Activated CD4-positive, alpha-beta memory T cell treated with anti-CD3 and anti-CD28 coated beads for 36 hours (primary cell): ENCODE data around the gene MRTO4. TPM values are rescaled to one million over a fixed set of nuclear protein-coding genes. Genes with fewer than 3 reads are reported as not detected.
A peak's percentile ranks its signal among the peaks of the same experiment; 100 is the strongest.
"Not testable (repeated sequence)": the region's sequence is repeated elsewhere in the genome, so short reads cannot be mapped to it uniquely, and the experiment has no call there.

Experiments used
- CTCF ChIA-PET: fragments of 350-600 bp; sonication (Branson Sonifier 250); formaldehyde crosslinking; loops from one replicate; lab custom pipeline; 2021; ENCODE audit warnings: antibody characterized with exemption, inconsistent platforms; lab: Charles Lee
- POLR2A ChIA-PET: fragments of 350-600 bp; sonication (Branson Sonifier 250); formaldehyde crosslinking; loops from one replicate; lab custom pipeline; 2021; ENCODE audit warnings: antibody characterized with exemption; lab: Charles Lee
- DNase-seq: peaks from one replicate; pipeline ENCODE4 v3.0.0-alpha.2; 2020
- H3K27ac Mint-ChIP-seq: one replicate; pipeline ENCODE4 v1.8.0; 2021; ENCODE audit warnings: mixed read lengths
- H3K27me3 Mint-ChIP-seq: one replicate; pipeline ENCODE4 v1.8.0; 2021; ENCODE audit warnings: mixed read lengths
- H3K36me3 Mint-ChIP-seq: one replicate; pipeline ENCODE4 v1.8.0; 2021; ENCODE audit warnings: mixed read lengths
- H3K4me1 Mint-ChIP-seq: one replicate; pipeline ENCODE4 v1.8.0; 2021; ENCODE audit warnings: low read depth, mixed read lengths
- H3K4me3 Mint-ChIP-seq: one replicate; pipeline ENCODE4 v1.8.0; 2021; ENCODE audit warnings: mild to moderate bottlenecking, mixed read lengths
- H3K9me3 Mint-ChIP-seq: one replicate; pipeline ENCODE4 v1.8.0; 2021; ENCODE audit warnings: mixed read lengths
- intact Hi-C: fragments of 100-400 bp; cut with micrococcal nuclease; formaldehyde crosslinking; loops from one replicate; pipeline ENCODE4 v1.15.1; 2023
- total RNA-seq, 2 experiments: library from RNA; stranded (reverse); gene quantifications; one replicate each; pipeline ENCODE4 v1.2.3, GENCODE V29; 2021

MRTO4 gene
- total RNA-seq, 2 experiments from 2014 or later = 83.0 to 83.8 TPM

- Mint-ChIP-seq H3K27me3 (no peaks in the 10 kb centered on the region), H3K4me1 (peaks cover 5% of the 10 kb centered on the region), H3K27ac (peak overlapping the region; percentile 11), H3K9me3 (no peaks in the 10 kb centered on the region), H3K4me3 (no peak overlapping the region), H3K36me3 (peaks cover 66% of the 10 kb centered on the region)
- ChIA-PET POLR2A (no interaction called here), CTCF (interaction anchor here (1.7 kb wide), 1 partner anchor 12 kb away, joined by 7 read pairs; no protein-coding TSS in a partner anchor)
- intact Hi-C loops = no loop called here
- DNase-seq = no peak
Observed at GRCh38 chr1:19229229-19229628, 22.4 kb upstream of the MRTO4 start.

- CTCF ChIA-PET = interaction anchor here (0.8 kb wide), 1 partner anchor 77 kb away, joined by 3 read pairs; no protein-coding TSS in a partner anchor
- intact Hi-C loops = no loop called here
- no peaks in the 10 kb centered on the region for H3K27me3 Mint-ChIP-seq
Observed at GRCh38 chr1:19229828-19230325, 21.7 kb upstream of the MRTO4 start.

GRCh38 chr1:19231736-19232523 is 19.7 kb upstream of the MRTO4 start:
- intact Hi-C loops, H3K9me3 Mint-ChIP-seq, H3K27ac Mint-ChIP-seq, H3K4me1 Mint-ChIP-seq, DNase-seq, POLR2A ChIA-PET, H3K27me3 Mint-ChIP-seq, H3K4me3 Mint-ChIP-seq: not testable (repeated sequence)
- CTCF ChIA-PET = interaction anchor here (0.8 kb wide), 1 partner anchor 18 kb away, joined by 3 read pairs; no protein-coding TSS in a partner anchor
- H3K36me3 Mint-ChIP-seq = peaks cover 56% of the 10 kb centered on the region

More at GRCh38 chr1:19229828-19230325, 21.7 kb upstream of the MRTO4 start:
- peaks cover 62% of the 10 kb centered on the region for H3K36me3 Mint-ChIP-seq
- peaks cover 5% of the 10 kb centered on the region for H3K4me1 Mint-ChIP-seq
- no peaks in the 10 kb centered on the region for H3K9me3 Mint-ChIP-seq
- H3K27ac Mint-ChIP-seq = peak overlapping the region; percentile 7
- no peak overlapping the region for H3K4me3 Mint-ChIP-seq
- POLR2A ChIA-PET = no interaction called here
- no peak for DNase-seq

- no peak for DNase-seq
- H3K27ac Mint-ChIP-seq = no peak overlapping the region
- intact Hi-C loops = no loop called here
- H3K9me3 Mint-ChIP-seq = no peaks in the 10 kb centered on the region
- H3K27me3 Mint-ChIP-seq = no peaks in the 10 kb centered on the region
- peaks cover 56% of the 10 kb centered on the region for H3K36me3 Mint-ChIP-seq
- no peak overlapping the region for H3K4me3 Mint-ChIP-seq
- CTCF ChIA-PET = interaction anchor here (0.8 kb wide), 1 partner anchor 18 kb away, joined by 3 read pairs; no protein-coding TSS in a partner anchor
- POLR2A ChIA-PET = no interaction called here
- H3K4me1 Mint-ChIP-seq = peaks cover 1% of the 10 kb centered on the region
Observed at GRCh38 chr1:19232524-19232846, 19.1 kb upstream of the MRTO4 start.

GRCh38 chr1:19234224-19234623 is 17.4 kb upstream of the MRTO4 start:
- H3K4me3 Mint-ChIP-seq = no peak overlapping the region
- no peaks in the 10 kb centered on the region for H3K9me3 Mint-ChIP-seq
- no peaks in the 10 kb centered on the region for H3K27me3 Mint-ChIP-seq
- ChIA-PET CTCF (interaction anchor here (1.1 to 1.2 kb wide), 3 partner anchors 8 to 56 kb away, joined by 3 read pairs; no protein-coding TSS in a partner anchor), POLR2A (no interaction called here)
- H3K27ac Mint-ChIP-seq = no peak overlapping the region
- peaks cover 51% of the 10 kb centered on the region for H3K36me3 Mint-ChIP-seq
- DNase-seq = no peak
- H3K4me1 Mint-ChIP-seq = no peaks in the 10 kb centered on the region
- intact Hi-C loops = no loop called here

- Mint-ChIP-seq H3K27me3 (no peaks in the 10 kb centered on the region), H3K9me3 (no peaks in the 10 kb centered on the region), H3K4me3 (no peak overlapping the region), H3K4me1 (no peaks in the 10 kb centered on the region), H3K27ac (no peak overlapping the region), H3K36me3 (peaks cover 54% of the 10 kb centered on the region)
- DNase-seq = no peak
- CTCF ChIA-PET = interaction anchor here (1.0 to 4.2 kb wide), 8 partner anchors 9 to 91 kb away, joined by 3 to 41 read pairs (median 4); partner anchors contain the start of genes EMC1 and MRTO4
- intact Hi-C loops = loop anchor here (5.0 to 10.0 kb wide), 2 partner anchors 63 to 335 kb away; partner anchors contain the start of gene ALDH4A1
- POLR2A ChIA-PET = interaction anchor here (0.5 kb wide), 1 partner anchor 15 kb away, joined by 3 read pairs; no protein-coding TSS in a partner anchor
Observed at GRCh38 chr1:19239876-19240275, 11.7 kb upstream of the MRTO4 start.

GRCh38 chr1:19240673-19241538 is 10.7 kb upstream of the MRTO4 start:
- Mint-ChIP-seq H3K36me3 (peaks cover 53% of the 10 kb centered on the region), H3K27me3 (no peaks in the 10 kb centered on the region), H3K4me3 (no peak overlapping the region), H3K4me1 (no peaks in the 10 kb centered on the region), H3K9me3 (no peaks in the 10 kb centered on the region), H3K27ac (no peak overlapping the region)
- intact Hi-C loops = loop anchor here (5.0 to 10.0 kb wide), 2 partner anchors 64 to 336 kb away; partner anchors contain the start of gene ALDH4A1
- POLR2A ChIA-PET = interaction anchor here (0.6 to 0.8 kb wide), 2 partner anchors 10 to 66 kb away, joined by 3 read pairs; partner anchors contain the start of genes EMC1 and MRTO4
- DNase-seq = peak; percentile 81
- CTCF ChIA-PET = interaction anchor here (0.5 to 4.2 kb wide), 21 partner anchors 8 to 394 kb away, joined by 3 to 41 read pairs (median 4); partner anchors contain the start of genes EMC1, MRTO4 and UBR4

- H3K36me3 Mint-ChIP-seq = peaks cover 9% of the 10 kb centered on the region
- H3K9me3 Mint-ChIP-seq = no peaks in the 10 kb centered on the region
- H3K27ac Mint-ChIP-seq = peak overlapping the region; percentile 95
- H3K27me3 Mint-ChIP-seq = no peaks in the 10 kb centered on the region
- peak overlapping the region; percentile 98 for H3K4me3 Mint-ChIP-seq
- DNase-seq = peak; percentile 20
- intact Hi-C loops = loop anchor here (1.0 to 10.0 kb wide), 4 partner anchors 40 to 326 kb away; partner anchors contain the start of gene UBR4
- H3K4me1 Mint-ChIP-seq = peaks cover 36% of the 10 kb centered on the region
- POLR2A ChIA-PET = interaction anchor here (1.1 to 2.3 kb wide), 4 partner anchors 10 to 348 kb away, joined by 3 to 19 read pairs (median 6); partner anchors contain the start of gene UBR4
- CTCF ChIA-PET = interaction anchor here (0.9 to 1.7 kb wide), 5 partner anchors 10 to 411 kb away, joined by 3 to 5 read pairs (median 4); no protein-coding TSS in a partner anchor
Observed at GRCh38 chr1:19250629-19251304, 838 bp upstream of the MRTO4 start.

GRCh38 chr1:19254416-19254815 is 2.8 kb downstream of the MRTO4 start:
- no peak overlapping the region for H3K4me3 Mint-ChIP-seq
- no peak for DNase-seq
- H3K36me3 Mint-ChIP-seq = peaks cover 36% of the 10 kb centered on the region
- peak overlapping the region; percentile 96 for H3K27ac Mint-ChIP-seq
- ChIA-PET CTCF (interaction anchor here (0.8 kb wide), 1 partner anchor 90 kb away, joined by 3 read pairs; no protein-coding TSS in a partner anchor), POLR2A (interaction anchor here (0.6 to 0.8 kb wide), 2 partner anchors 14 to 343 kb away, joined by 3 read pairs; a partner anchor contains a TSS)
- intact Hi-C loops = loop anchor here (5.0 to 10.0 kb wide), 3 partner anchors 83 to 330 kb away; no protein-coding TSS in a partner anchor
- no peaks in the 10 kb centered on the region for H3K9me3 Mint-ChIP-seq
- peaks cover 60% of the 10 kb centered on the region for H3K4me1 Mint-ChIP-seq
- H3K27me3 Mint-ChIP-seq = no peaks in the 10 kb centered on the region

- CTCF ChIA-PET = interaction anchor here (0.8 to 2.8 kb wide), 2 partner anchors 14 to 89 kb away, joined by 3 to 11 read pairs; no protein-coding TSS in a partner anchor
- no peaks in the 10 kb centered on the region for H3K27me3 Mint-ChIP-seq
- intact Hi-C loops = loop anchor here (5.0 to 10.0 kb wide), 3 partner anchors 210 to 342 kb away; a partner anchor contains a TSS
- H3K4me3 Mint-ChIP-seq = no peak overlapping the region
- POLR2A ChIA-PET = interaction anchor here (0.7 to 0.8 kb wide), 2 partner anchors 215 to 342 kb away, joined by 3 read pairs; a partner anchor contains a TSS
- peaks cover 43% of the 10 kb centered on the region for H3K36me3 Mint-ChIP-seq
- H3K4me1 Mint-ChIP-seq = peaks cover 58% of the 10 kb centered on the region
- H3K27ac Mint-ChIP-seq = peak overlapping the region; percentile 96
- H3K9me3 Mint-ChIP-seq = no peaks in the 10 kb centered on the region
- no peak for DNase-seq
Observed at GRCh38 chr1:19255288-19255687, 3.7 kb downstream of the MRTO4 start.
